Stimulated activated CD8-positive, alpha-beta memory T cell treated with anti-CD3 and anti-CD28 coated beads, Interleukin-12 subunit alpha, Interleukin-12 subunit beta, amount 100 ng/mL, for 4 hours (primary cell): ENCODE measurements around the gene COPG1.
A peak's percentile ranks its signal among the peaks of the same experiment; 100 is the strongest.
"Not testable (repeated sequence)": the region's sequence is repeated elsewhere in the genome, so short reads cannot be mapped to it uniquely, and the experiment has no call there.

Source experiments
- DNase-seq: peaks from one replicate; pipeline ENCODE4 v3.0.0-alpha.2; 2020; ENCODE audit warnings: low read depth

The COPG1 gene

GRCh38 chr3:129249284-129250065 is at the start of gene COPG1:
Gene COPG1 (plus strand): TSS chr3:129249606. CDS start chr3:129249710, 104 bp downstream.
- peak; percentile 77 for DNase-seq

GRCh38 chr3:129204473-129204872 is 44.9 kb upstream of the COPG1 start:
- no peak for DNase-seq

- no peak for DNase-seq
These were observed 44.1 kb upstream of the COPG1 start for GRCh38 chr3:129205109-129205832.

- DNase-seq = no peak
These were observed 41.9 kb upstream of the COPG1 start for GRCh38 chr3:129207479-129207878.

- DNase-seq = no peak
These were observed 38.1 kb upstream of the COPG1 start for GRCh38 chr3:129211345-129211744.

GRCh38 chr3:129211772-129212171 is 37.6 kb upstream of the COPG1 start:
- DNase-seq = no peak

- no peak for DNase-seq
These were observed 36.2 kb upstream of the COPG1 start for GRCh38 chr3:129213238-129213637.

GRCh38 chr3:129218742-129219141 is 30.7 kb upstream of the COPG1 start:
- DNase-seq = no peak

GRCh38 chr3:129224387-129224786 is 25.0 kb upstream of the COPG1 start:
- not testable (repeated sequence) for DNase-seq

GRCh38 chr3:129224984-129225393 is 24.4 kb upstream of the COPG1 start:
- DNase-seq = no peak

GRCh38 chr3:129226374-129226773 is 23.0 kb upstream of the COPG1 start:
- DNase-seq = no peak

GRCh38 chr3:129228891-129229585 is 20.4 kb upstream of the COPG1 start:
- no peak for DNase-seq

- DNase-seq = no peak
These were observed 18.9 kb upstream of the COPG1 start for GRCh38 chr3:129230311-129231019.

- DNase-seq = no peak
These were observed 17.9 kb upstream of the COPG1 start for GRCh38 chr3:129231331-129232119.

- DNase-seq = no peak
These were observed 15.9 kb upstream of the COPG1 start for GRCh38 chr3:129233538-129233937.

GRCh38 chr3:129234441-129234840 is 15.0 kb upstream of the COPG1 start:
- no peak for DNase-seq

- no peak for DNase-seq
These were observed 14.0 kb upstream of the COPG1 start for GRCh38 chr3:129235344-129235917.

- no peak for DNase-seq
These were observed 10.3 kb upstream of the COPG1 start for GRCh38 chr3:129238945-129239705.

- no peak for DNase-seq
These were observed 9.4 kb upstream of the COPG1 start for GRCh38 chr3:129239991-129240390.

- no peak for DNase-seq
These were observed 9.0 kb upstream of the COPG1 start for GRCh38 chr3:129240436-129240835.
